HG03442 (cell line): ENCODE data around the gene TEC.
"Not testable (repeated sequence)": the region's sequence is repeated elsewhere in the genome, so short reads cannot be mapped to it uniquely, and the experiment has no call there.

Experiments
- ATAC-seq: cut with Tn5 transposase; IDR thresholded peaks from one replicate; pipeline ENCODE4 v1.9.1; 2021; ENCODE audit warnings: mild to moderate bottlenecking, moderate library complexity; ENCODE audit not compliant: unreplicated experiment

The TEC gene

GRCh38 chr4:48169636-48170035, 100.0 kb downstream of the TEC start:
- ATAC-seq: no peak

GRCh38 chr4:48167538-48168263, 101.9 kb downstream of the TEC start:
- ATAC-seq: no peak

- ATAC-seq: not testable (repeated sequence)
Measured at GRCh38 chr4:48164561-48164960, 105.1 kb downstream of the TEC start.

GRCh38 chr4:48163746-48164145, 105.9 kb downstream of the TEC start:
- ATAC-seq: no peak

GRCh38 chr4:48162162-48162561, 107.5 kb downstream of the TEC start:
- no peak for ATAC-seq

GRCh38 chr4:48157271-48157670, 112.4 kb downstream of the TEC start:
- no peak for ATAC-seq

GRCh38 chr4:48156423-48156822, 113.2 kb downstream of the TEC start:
- ATAC-seq: no peak

- peak; percentile 78 for ATAC-seq
Measured at GRCh38 chr4:48153791-48154550, 115.7 kb downstream of the TEC start.

- ATAC-seq: no peak
Measured at GRCh38 chr4:48152259-48152658, 117.4 kb downstream of the TEC start.

- ATAC-seq: no peak
Measured at GRCh38 chr4:48149827-48150370, 119.7 kb downstream of the TEC start.

- no peak for ATAC-seq
Measured at GRCh38 chr4:48147621-48148020, 122.0 kb downstream of the TEC start.

GRCh38 chr4:48141048-48141447, 128.6 kb downstream of the TEC start:
- ATAC-seq: no peak

- ATAC-seq: no peak
Measured at GRCh38 chr4:48139691-48140090, 129.9 kb downstream of the TEC start.

- peak; percentile 71 for ATAC-seq
Measured at GRCh38 chr4:48138936-48139335, 130.7 kb downstream of the TEC start.

GRCh38 chr4:48138511-48138910, 131.1 kb downstream of the TEC start:
- no peak for ATAC-seq

- ATAC-seq: no peak
Measured at GRCh38 chr4:48137846-48138245, 131.8 kb downstream of the TEC start.

- ATAC-seq: no peak
Measured at GRCh38 chr4:48134081-48134480, 135.6 kb downstream of the TEC start, which contains the start of gene TXK. TXK (minus strand) TSS chr4:48134250; CDS start chr4:48134170, 80 bp downstream.

GRCh38 chr4:48133669-48134068, 136.0 kb downstream of the TEC start:
- ATAC-seq: no peak

GRCh38 chr4:48131736-48132135, 137.9 kb downstream of the TEC start:
- no peak for ATAC-seq

- ATAC-seq: no peak
Measured at GRCh38 chr4:48130100-48130499, 139.5 kb downstream of the TEC start.

GRCh38 chr4:48129307-48130014, 140.2 kb downstream of the TEC start:
- no peak for ATAC-seq
